ENCODE results near the gene PSTPIP1. TPM values are rescaled to one million over a fixed set of nuclear protein-coding genes. Genes with fewer than 3 reads are reported as not detected.

PSTPIP1 gene
- total and polyA plus RNA-seq, 2 of the 4 experiments (the other 2 are of a cell fraction): 0.36 to 1.1 TPM

DNA sequence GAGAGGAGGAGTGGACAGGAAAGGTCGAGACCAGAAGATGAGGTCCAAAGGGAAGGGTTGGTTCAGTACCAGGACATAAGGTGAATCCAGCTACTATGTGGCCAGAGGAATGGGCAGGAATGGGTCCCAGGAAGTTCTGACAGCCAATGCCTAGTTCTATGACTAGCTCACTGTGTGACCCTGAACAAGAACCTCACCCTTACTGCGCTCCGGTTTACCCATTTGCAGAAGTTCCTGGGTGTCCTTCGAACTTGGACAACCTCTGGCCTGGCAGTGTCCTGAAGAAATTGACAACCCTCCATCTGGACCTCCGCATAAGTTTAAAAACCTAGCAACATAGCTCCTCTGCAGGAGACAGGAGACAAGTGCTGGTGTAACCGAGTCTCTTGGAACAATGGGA is 12.2 kb upstream of the PSTPIP1 start:
- Histone ChIP-seq H3K4me3 (ENCODE audit: insufficient read depth, low read depth, low read length) (no peak overlapping the region), H2AFZ (replicated peaks; ENCODE audit: low read length, poor library complexity) (no peak overlapping the region), H3K18ac (ENCODE audit: low read depth, low read length) (no peak overlapping the region), H3K79me1 (ENCODE audit: low read depth in 1 of 2, low read length in 2 of 2) (no peaks in the 10 kb centered on the region), H2BK5ac (ENCODE audit: low read depth, low read length, poor library complexity, severe bottlenecking) (no peak overlapping the region), H3K4ac (ENCODE audit: low read depth, low read length) (no peak overlapping the region), H3K9me1 (ENCODE audit: insufficient read depth, low read length) (no peaks in the 10 kb centered on the region), H2BK20ac (ENCODE audit: low read depth, low read length) (no peak overlapping the region), H2BK120ac (ENCODE audit: low read depth, low read length) (no peak overlapping the region), H4K5ac (ENCODE audit: low read depth, low read length) (no peak overlapping the region), H3K56ac (ENCODE audit: extremely low read depth, insufficient read depth, low read length) (no peak overlapping the region), H4K91ac (ENCODE audit: insufficient read depth, low read depth, low read length) (no peak overlapping the region), H3K9ac (ENCODE audit: low read depth, low read length) (no peak overlapping the region), H4K8ac (ENCODE audit: low read depth in 2 of 2, low read length in 2 of 2) (no peak overlapping the region), H2BK15ac (ENCODE audit: low read depth, low read length) (no peak overlapping the region), H2AK9ac (replicated peaks; ENCODE audit: low read depth, low read length, poor library complexity) (no peak overlapping the region), H3K27ac (ENCODE audit: insufficient read depth, low read length) (no peak overlapping the region), H3K27me3 (ENCODE audit: control insufficient read depth, insufficient read depth, low read length) (peaks cover 20% of the 10 kb centered on the region), H2AK5ac (ENCODE audit: low read depth, low read length) (no peak overlapping the region), H3K9me3 (ENCODE audit: control insufficient read depth, insufficient read depth, low read length) (0 out of 2 replicates have a peak, but pooled peaks cover 5% of the 10 kb centered on the region), H3K4me1 (ENCODE audit: control insufficient read depth, insufficient read depth, low read length) (no peaks in the 10 kb centered on the region), H3K14ac (replicated peaks; ENCODE audit: low read depth, low read length) (no peak overlapping the region), H4K20me1 (ENCODE audit: insufficient read depth, low read length) (no peaks in the 10 kb centered on the region), H3K4me2 (ENCODE audit: low read depth, low read length) (no peak overlapping the region), H3K36me3 (ENCODE audit: control insufficient read depth, insufficient read depth, low read length) (no peaks in the 10 kb centered on the region), H3K23ac (ENCODE audit: low read depth, low read length) (no peak overlapping the region)
- in situ Hi-C loops (cut with MboI; ENCODE audit: low sequenced_read_pairs): no loop called here
- dilution Hi-C loops (cut with HindIII; ENCODE audit: low sequenced_read_pairs, unreplicated experiment): no loop called here
- ChIA-PET CTCF (no interaction called here), POLR2A (ENCODE audit: unreplicated experiment) (no interaction called here)
- 100% methylated on average over 2 of the region's 6 CpGs; no CpG with 5 or more reads in 1 of the 2 experiments for WGBS, 2 experiments (ENCODE audit: extremely low coverage in 2 of 2, insufficient read length in 1 of 2)
- DNase-seq (no peak), ATAC-seq (ENCODE audit: low read depth) (no peak)
- intact Hi-C loops (cut with micrococcal nuclease): no loop called here
- TF ChIP-seq NFE2L2 (IDR thresholded peaks at IDR 0.05; ENCODE audit: low read depth, low read length) (no peak), POLR2A (IDR thresholded peaks at IDR 0.05; ENCODE audit: low read depth, low read length) (no peak), RCOR1 (IDR thresholded peaks at IDR 0.05; ENCODE audit: insufficient replicate concordance, low read length) (no peak), MAZ (IDR thresholded peaks at IDR 0.05; ENCODE audit: borderline replicate concordance, low read depth, low read length) (no peak), RAD21 (IDR thresholded peaks at IDR 0.05; ENCODE audit: low read length) (no peak), MAFK (IDR thresholded peaks at IDR 0.05; ENCODE audit: low read depth, low read length) (no peak), CHD1 (IDR thresholded peaks at IDR 0.05; ENCODE audit: low read depth, low read length) (no peak), BHLHE40 (IDR thresholded peaks at IDR 0.05; ENCODE audit: low read depth, low read length) (no peak), FOS (IDR thresholded peaks at IDR 0.05; ENCODE audit: low read depth, low read length) (no peak), RFX5 (IDR thresholded peaks at IDR 0.05; ENCODE audit: low read depth, low read length) (no peak), SMC3 (IDR thresholded peaks at IDR 0.05; ENCODE audit: low read depth, low read length) (no peak), CEBPB (IDR thresholded peaks at IDR 0.05; ENCODE audit: low read depth, low read length) (no peak), MXI1 (IDR thresholded peaks at IDR 0.05; ENCODE audit: borderline replicate concordance, low read depth, low read length) (no peak)
- TF ChIP-seq, protein P1, sequence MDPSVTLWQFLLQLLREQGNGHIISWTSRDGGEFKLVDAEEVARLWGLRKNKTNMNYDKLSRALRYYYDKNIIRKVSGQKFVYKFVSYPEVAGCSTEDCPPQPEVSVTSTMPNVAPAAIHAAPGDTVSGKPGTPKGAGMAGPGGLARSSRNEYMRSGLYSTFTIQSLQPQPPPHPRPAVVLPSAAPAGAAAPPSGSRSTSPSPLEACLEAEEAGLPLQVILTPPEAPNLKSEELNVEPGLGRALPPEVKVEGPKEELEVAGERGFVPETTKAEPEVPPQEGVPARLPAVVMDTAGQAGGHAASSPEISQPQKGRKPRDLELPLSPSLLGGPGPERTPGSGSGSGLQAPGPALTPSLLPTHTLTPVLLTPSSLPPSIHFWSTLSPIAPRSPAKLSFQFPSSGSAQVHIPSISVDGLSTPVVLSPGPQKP (IDR thresholded peaks at IDR 0.05; ENCODE audit: borderline replicate concordance, low read depth, low read length): no peak
- TF ChIP-seq, protein P2, sequence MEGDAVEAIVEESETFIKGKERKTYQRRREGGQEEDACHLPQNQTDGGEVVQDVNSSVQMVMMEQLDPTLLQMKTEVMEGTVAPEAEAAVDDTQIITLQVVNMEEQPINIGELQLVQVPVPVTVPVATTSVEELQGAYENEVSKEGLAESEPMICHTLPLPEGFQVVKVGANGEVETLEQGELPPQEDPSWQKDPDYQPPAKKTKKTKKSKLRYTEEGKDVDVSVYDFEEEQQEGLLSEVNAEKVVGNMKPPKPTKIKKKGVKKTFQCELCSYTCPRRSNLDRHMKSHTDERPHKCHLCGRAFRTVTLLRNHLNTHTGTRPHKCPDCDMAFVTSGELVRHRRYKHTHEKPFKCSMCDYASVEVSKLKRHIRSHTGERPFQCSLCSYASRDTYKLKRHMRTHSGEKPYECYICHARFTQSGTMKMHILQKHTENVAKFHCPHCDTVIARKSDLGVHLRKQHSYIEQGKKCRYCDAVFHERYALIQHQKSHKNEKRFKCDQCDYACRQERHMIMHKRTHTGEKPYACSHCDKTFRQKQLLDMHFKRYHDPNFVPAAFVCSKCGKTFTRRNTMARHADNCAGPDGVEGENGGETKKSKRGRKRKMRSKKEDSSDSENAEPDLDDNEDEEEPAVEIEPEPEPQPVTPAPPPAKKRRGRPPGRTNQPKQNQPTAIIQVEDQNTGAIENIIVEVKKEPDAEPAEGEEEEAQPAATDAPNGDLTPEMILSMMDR (conservative IDR thresholded peaks at IDR 0.05; ENCODE audit: low read depth, low read length): no peak
- TF ChIP-seq, protein P3, sequence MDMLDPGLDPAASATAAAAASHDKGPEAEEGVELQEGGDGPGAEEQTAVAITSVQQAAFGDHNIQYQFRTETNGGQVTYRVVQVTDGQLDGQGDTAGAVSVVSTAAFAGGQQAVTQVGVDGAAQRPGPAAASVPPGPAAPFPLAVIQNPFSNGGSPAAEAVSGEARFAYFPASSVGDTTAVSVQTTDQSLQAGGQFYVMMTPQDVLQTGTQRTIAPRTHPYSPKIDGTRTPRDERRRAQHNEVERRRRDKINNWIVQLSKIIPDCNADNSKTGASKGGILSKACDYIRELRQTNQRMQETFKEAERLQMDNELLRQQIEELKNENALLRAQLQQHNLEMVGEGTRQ (IDR thresholded peaks at IDR 0.05; ENCODE audit: low read depth, low read length): no peak
- no TSS peak for BruUV-seq (replicated peaks)
